ENCODE results near the gene NRAS.

DNA sequence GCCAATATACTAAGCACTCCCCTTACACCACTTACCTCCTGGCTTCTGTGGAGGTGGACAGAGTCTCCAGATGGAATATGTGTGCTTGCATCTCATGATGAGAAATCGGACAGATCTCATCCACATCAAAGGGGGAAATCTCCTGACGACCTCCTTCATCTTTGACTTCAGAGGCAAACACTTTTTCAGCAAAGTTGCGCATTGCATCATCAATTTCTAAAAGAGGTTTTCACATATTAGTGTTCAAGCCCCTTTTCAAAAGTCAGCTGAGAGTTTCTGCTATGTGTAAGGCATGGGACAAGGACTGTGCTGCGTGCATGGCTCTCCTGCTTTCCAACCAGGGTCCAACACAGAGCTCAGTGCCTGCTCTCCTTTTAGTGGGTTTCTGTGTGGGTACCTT is 28.0 kb downstream of the NRAS start:
- TF ChIP-seq, protein P1, sequence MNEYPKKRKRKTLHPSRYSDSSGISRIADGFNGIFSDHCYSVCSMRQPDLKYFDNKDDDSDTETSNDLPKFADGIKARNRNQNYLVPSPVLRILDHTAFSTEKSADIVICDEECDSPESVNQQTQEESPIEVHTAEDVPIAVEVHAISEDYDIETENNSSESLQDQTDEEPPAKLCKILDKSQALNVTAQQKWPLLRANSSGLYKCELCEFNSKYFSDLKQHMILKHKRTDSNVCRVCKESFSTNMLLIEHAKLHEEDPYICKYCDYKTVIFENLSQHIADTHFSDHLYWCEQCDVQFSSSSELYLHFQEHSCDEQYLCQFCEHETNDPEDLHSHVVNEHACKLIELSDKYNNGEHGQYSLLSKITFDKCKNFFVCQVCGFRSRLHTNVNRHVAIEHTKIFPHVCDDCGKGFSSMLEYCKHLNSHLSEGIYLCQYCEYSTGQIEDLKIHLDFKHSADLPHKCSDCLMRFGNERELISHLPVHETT (tag by site-specific recombination; IDR thresholded peaks at IDR 0.05): no peak
- TF ChIP-seq YY1 (tag by site-specific recombination; IDR thresholded peaks at IDR 0.05): no peak
